ELR (cell line): Measurements from ENCODE around the gene NAA60.
A peak's percentile ranks its signal among the peaks of the same experiment; 100 is the strongest.
"Not testable (repeated sequence)": the region's sequence is repeated elsewhere in the genome, so short reads cannot be mapped to it uniquely, and the experiment has no call there.

Experiments used
- DNase-seq: peaks from one replicate; pipeline ENCODE4 v3.0.0-alpha.2; 2015; ENCODE audit warnings: low read depth

NAA60 gene

GRCh38 chr16:3465301-3465700 is 21.8 kb downstream of the NAA60 start:
- no peak for DNase-seq

- DNase-seq = no peak
Observed at GRCh38 chr16:3465911-3466584, 22.6 kb downstream of the NAA60 start.

- no peak for DNase-seq
Observed at GRCh38 chr16:3467182-3467581, 23.7 kb downstream of the NAA60 start.

- peak; percentile 54 for DNase-seq
Observed at GRCh38 chr16:3467921-3468320, 24.4 kb downstream of the NAA60 start.

- DNase-seq = no peak
Observed at GRCh38 chr16:3468501-3468900, 25.0 kb downstream of the NAA60 start.

- no peak for DNase-seq
Observed at GRCh38 chr16:3469736-3470135, 26.3 kb downstream of the NAA60 start.

GRCh38 chr16:3470723-3471122 is 27.2 kb downstream of the NAA60 start:
- no peak for DNase-seq

GRCh38 chr16:3471518-3472176 is 28.2 kb downstream of the NAA60 start:
- no peak for DNase-seq

GRCh38 chr16:3472878-3473595 is 29.6 kb downstream of the NAA60 start:
- peak; percentile 54 for DNase-seq

GRCh38 chr16:3473596-3473943 is 30.1 kb downstream of the NAA60 start:
- not testable (repeated sequence) for DNase-seq

- no peak for DNase-seq
Observed at GRCh38 chr16:3474136-3474779, 30.8 kb downstream of the NAA60 start.

- not testable (repeated sequence) for DNase-seq
Observed at GRCh38 chr16:3474870-3475269, 31.4 kb downstream of the NAA60 start.

- no peak for DNase-seq
Observed at GRCh38 chr16:3475604-3476375, 32.3 kb downstream of the NAA60 start.

- no peak for DNase-seq
Observed at GRCh38 chr16:3476409-3476808, 32.9 kb downstream of the NAA60 start.

- DNase-seq = no peak
Observed at GRCh38 chr16:3478242-3478925, 34.9 kb downstream of the NAA60 start.

GRCh38 chr16:3479654-3480216 is 36.3 kb downstream of the NAA60 start:
- DNase-seq = no peak

- no peak for DNase-seq
Observed at GRCh38 chr16:3480901-3481695, 37.6 kb downstream of the NAA60 start.

- DNase-seq = no peak
Observed at GRCh38 chr16:3481696-3482658, 38.5 kb downstream of the NAA60 start.

GRCh38 chr16:3482659-3483241 is 39.3 kb downstream of the NAA60 start:
- DNase-seq = no peak
